Thyroid gland (tissue), 4 donors: ENCODE measurements around the gene KCNMA1. TPM values are rescaled to one million over a fixed set of nuclear protein-coding genes. Genes with fewer than 3 reads are reported as not detected.

Experiments
- DNase-seq, 2 donors: peaks; one replicate each; pipeline ENCODE4 v3.0.0-alpha.2; 2019
- H3K27ac ChIP-seq, 3 donors: fragments of 200-600 bp; sonication (generic); 1 replicate in 2 of 3; 2 replicates in 1 of 3; pipeline ENCODE4 v1.5.1; 2016 to 2019; ENCODE audit warnings: mild to moderate bottlenecking in 1 of 3, moderate library complexity in 1 of 3
- H3K27me3 ChIP-seq: fragments of 200-600 bp; sonication (generic); one replicate; pipeline ENCODE4 v1.5.1; 2019
- H3K36me3 ChIP-seq, 2 donors: fragments of 200-600 bp; sonication (generic); one replicate each; pipeline ENCODE4 v1.5.1; 2016 to 2019
- H3K4me1 ChIP-seq, 2 donors: fragments of 200-600 bp; sonication (generic); one replicate each; pipeline ENCODE4 v1.5.1; 2017 to 2019
- H3K4me3 ChIP-seq, 3 donors: fragments of 200-600 bp; sonication (generic); replicated peaks in 1 of 3; 1 replicate in 2 of 3; 2 replicates in 1 of 3; pipeline ENCODE4 v1.5.1; 2016; ENCODE audit warnings: mild to moderate bottlenecking in 1 of 3
- H3K9me3 ChIP-seq: fragments of 200-600 bp; sonication (generic); one replicate; pipeline ENCODE4 v1.5.1; 2017
- CTCF ChIP-seq, 6 experiments: fragments of 200-600 bp in 3 of 6; fragments of 450-650 bp in 3 of 6; sonication (generic) in 3 of 6; IDR thresholded peaks; one replicate each; pipeline ENCODE4 v1.5.1; 2016 to 2019; ENCODE audit warnings: antibody characterized with exemption in 6 of 6, mild to moderate bottlenecking in 2 of 6, inconsistent platforms in 1 of 6, moderate library complexity in 1 of 6
- POLR2A ChIP-seq, 2 donors: fragments of 450-650 bp; IDR thresholded peaks; one replicate each; pipeline ENCODE4 v1.6.1; 2017; ENCODE audit warnings: antibody characterized with exemption in 2 of 2, mild to moderate bottlenecking in 2 of 2, moderate library complexity in 1 of 2
- WGBS, 2 donors: methylation state at CpG; one replicate each; pipeline ENCODE4 v1.1.5; 2017; 5-methylcytosine and 5-hydroxymethylcytosine counted together
- intact Hi-C: fragments of 100-400 bp; cut with DNase I; formaldehyde crosslinking; loops from one replicate; pipeline ENCODE4 v1.15.1; 2023
- total RNA-seq, 4 donors: library from RNA; depleted of rRNA; stranded (reverse); fragments of >200 nt; gene quantifications; one replicate each; pipeline ENCODE4 v1.2.3, GENCODE V29; 2016

The KCNMA1 gene
- total RNA-seq, 4 donors from 2014 or later = 2.5 to 5.1 (median 3.6) TPM

DNA sequence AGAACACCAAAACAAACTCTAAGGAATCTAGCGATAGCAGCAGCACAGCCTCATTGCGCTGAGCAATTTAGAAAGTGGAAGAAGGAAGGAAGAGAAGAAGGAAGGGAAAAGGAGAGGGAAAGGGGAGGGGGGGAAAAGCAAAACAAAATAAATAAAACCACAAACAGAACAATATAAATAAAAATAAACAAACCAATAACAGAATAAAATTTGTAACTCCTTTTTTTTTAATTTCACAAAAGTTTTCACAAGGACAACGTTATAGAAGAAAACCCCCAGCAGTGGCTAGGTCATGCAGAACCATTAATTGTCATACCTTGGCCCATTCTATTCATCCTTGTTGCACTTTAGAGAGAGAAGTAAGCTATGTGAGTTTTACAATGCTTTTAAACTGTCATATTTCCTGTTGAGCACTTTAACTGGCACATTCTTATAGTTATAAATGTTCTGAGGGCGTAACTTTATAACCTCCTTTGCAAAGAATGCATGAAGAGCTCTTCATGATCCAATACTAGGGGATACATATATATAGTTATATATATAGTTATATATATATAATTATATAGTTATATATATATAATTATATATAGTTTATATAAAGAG, 752.8 kb downstream of the KCNMA1 start:
- no peak overlapping the region for H3K27ac ChIP-seq
- TF ChIP-seq POLR2A (IDR thresholded peaks at IDR 0.05) (no peak), CTCF (IDR thresholded peaks at IDR 0.05) (no peak)
- H3K9me3 ChIP-seq = no peaks in the 10 kb centered on the region
- no peaks in the 10 kb centered on the region for H3K27me3 ChIP-seq
- intact Hi-C loops = no loop called here
- no peak overlapping the region for H3K4me3 ChIP-seq
- no peaks in the 10 kb centered on the region for H3K36me3 ChIP-seq
- WGBS, 2 donors = 91 to 94% methylated on average over 4 of the region's 4 CpGs
- no peak for DNase-seq
- H3K4me1 ChIP-seq = no peaks in the 10 kb centered on the region

DNA sequence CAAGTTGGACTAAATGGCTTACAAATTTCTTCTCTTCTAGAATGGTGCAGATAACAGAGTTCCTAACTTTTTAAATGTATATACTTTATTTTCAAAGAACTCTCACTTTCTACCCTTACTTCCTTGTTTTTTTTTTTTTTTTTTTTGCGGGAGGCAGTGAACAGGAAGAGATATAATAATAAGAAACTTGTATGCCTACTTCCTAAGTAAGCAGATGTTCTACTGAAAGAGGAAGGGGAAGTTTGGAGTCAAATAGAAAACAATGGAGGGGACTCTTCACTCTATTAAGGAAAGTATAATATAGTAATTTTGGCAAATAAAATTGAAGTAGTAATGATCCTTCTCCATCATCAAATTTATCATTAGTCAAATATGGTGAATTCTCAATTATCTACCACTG, 754.0 kb downstream of the KCNMA1 start:
- H3K9me3 ChIP-seq = no peaks in the 10 kb centered on the region
- H3K4me3 ChIP-seq = no peak overlapping the region
- no peaks in the 10 kb centered on the region for H3K27me3 ChIP-seq
- WGBS, 2 donors = 61 to 66% methylated on average over 1 of the region's 1 CpG
- H3K36me3 ChIP-seq = no peaks in the 10 kb centered on the region
- no peak overlapping the region for H3K27ac ChIP-seq
- TF ChIP-seq POLR2A (IDR thresholded peaks at IDR 0.05) = no peak
- intact Hi-C loops = no loop called here
- no peaks in the 10 kb centered on the region for H3K4me1 ChIP-seq
- DNase-seq = no peak

DNA sequence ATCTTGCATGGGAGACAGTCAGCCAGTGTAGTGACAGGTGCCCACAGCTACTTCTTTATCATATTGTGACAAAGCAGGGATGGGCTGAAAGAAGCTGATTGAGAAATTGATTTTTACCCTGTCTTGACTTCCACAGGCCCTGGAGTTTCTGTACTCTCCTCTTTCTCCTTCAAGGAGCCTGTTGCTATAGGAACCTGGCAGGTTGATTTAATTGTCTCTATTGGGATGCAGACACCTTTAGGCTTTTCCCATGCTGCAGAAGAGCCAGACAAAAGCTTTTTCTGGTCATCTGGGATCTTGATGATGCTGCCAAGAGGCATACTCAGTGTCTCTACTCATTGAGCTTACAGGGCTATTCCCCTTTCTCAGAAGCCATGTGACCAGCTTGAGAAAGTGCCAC, 754.8 kb downstream of the KCNMA1 start:
- intact Hi-C loops = no loop called here
- Histone ChIP-seq H3K4me1 (no peaks in the 10 kb centered on the region), H3K9me3 (no peaks in the 10 kb centered on the region), H3K27ac (no peak overlapping the region), H3K36me3 (no peaks in the 10 kb centered on the region), H3K27me3 (no peaks in the 10 kb centered on the region), H3K4me3 (no peak overlapping the region)
- TF ChIP-seq POLR2A (IDR thresholded peaks at IDR 0.05) = no peak
- TF ChIP-seq CTCF (IDR thresholded peaks at IDR 0.05) = no peak
- no peak for DNase-seq

DNA sequence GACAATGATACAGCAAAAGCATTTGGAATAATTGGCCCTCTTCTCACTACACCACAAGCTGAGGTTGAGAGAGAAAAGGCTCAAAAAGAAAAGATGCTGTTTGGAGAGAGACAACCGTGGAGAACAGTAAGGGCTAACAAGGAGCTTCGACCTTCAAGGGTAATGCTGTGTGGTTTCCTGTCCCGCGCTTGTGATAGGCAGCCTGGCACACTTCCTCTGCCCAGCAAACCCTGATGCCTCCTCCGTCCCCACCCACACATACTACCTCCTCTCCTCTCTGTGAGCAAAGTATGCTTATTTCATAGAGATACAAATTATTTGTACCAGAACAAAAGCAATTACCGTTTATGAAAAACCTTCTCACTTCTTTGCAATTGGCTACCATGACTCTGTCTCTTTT, 755.4 kb downstream of the KCNMA1 start:
- WGBS, 2 donors = 78 to 89% methylated on average over 6 of the region's 6 CpGs
- H3K27ac ChIP-seq = no peak overlapping the region
- no peaks in the 10 kb centered on the region for H3K27me3 ChIP-seq
- no peaks in the 10 kb centered on the region for H3K36me3 ChIP-seq
- H3K4me3 ChIP-seq = no peak overlapping the region
- H3K9me3 ChIP-seq = no peaks in the 10 kb centered on the region
- intact Hi-C loops = no loop called here
- no peak for DNase-seq
- no peaks in the 10 kb centered on the region for H3K4me1 ChIP-seq
- no peak for TF ChIP-seq POLR2A (IDR thresholded peaks at IDR 0.05)
- TF ChIP-seq CTCF (IDR thresholded peaks at IDR 0.05) = no peak

GRCh38 chr10:76881477-76882220, 756.0 kb downstream of the KCNMA1 start:
- 85 to 97% methylated on average over 3 of the region's 3 CpGs for WGBS, 2 donors
- no peak overlapping the region for H3K4me3 ChIP-seq
- intact Hi-C loops = no loop called here

More at GRCh38 chr10:76881477-76882220, 756.0 kb downstream of the KCNMA1 start:
- H3K4me1 ChIP-seq = no peaks in the 10 kb centered on the region
- TF ChIP-seq CTCF (IDR thresholded peaks at IDR 0.05) = no peak
- TF ChIP-seq POLR2A (IDR thresholded peaks at IDR 0.05) = no peak
- H3K9me3 ChIP-seq = no peaks in the 10 kb centered on the region
- H3K27me3 ChIP-seq = no peaks in the 10 kb centered on the region
- no peaks in the 10 kb centered on the region for H3K36me3 ChIP-seq
- H3K27ac ChIP-seq = no peak overlapping the region
- no peak for DNase-seq
